HCT116 (cell line): ENCODE data around the gene EPRS1.

ENCODE experiments used
- ATF3 ChIP-seq: IDR thresholded peaks from 2 replicates; pipeline ENCODE4 v1.6.1; 2012
- CEBPB ChIP-seq: IDR thresholded peaks from 2 replicates; pipeline ENCODE4 v1.6.1; 2012; ENCODE audit warnings: low read depth
- POLR2A ChIP-seq: IDR thresholded peaks from 2 replicates; pipeline ENCODE4 v1.7.0; 2011; ENCODE audit warnings: borderline replicate concordance; ENCODE audit not compliant: insufficient read depth, insufficient read length; ENCODE audit errors: extremely low read depth
- POLR2AphosphoS5 ChIP-seq: IDR thresholded peaks from 2 replicates; pipeline ENCODE4 v1.6.1; 2011; ENCODE audit warnings: mild to moderate bottlenecking, low read depth, low read length, moderate library complexity
- RAD21 ChIP-seq: IDR thresholded peaks from 2 replicates; pipeline ENCODE4 v1.6.1; 2012; ENCODE audit warnings: low read depth, mild to moderate bottlenecking
- SIN3A ChIP-seq: IDR thresholded peaks from 2 replicates; pipeline ENCODE4 v1.6.1; 2012; ENCODE audit warnings: low read depth
- SRF ChIP-seq: IDR thresholded peaks from 2 replicates; pipeline ENCODE4 v1.6.1; 2012; ENCODE audit warnings: low read depth
- TCF7L2 ChIP-seq: IDR thresholded peaks from 2 replicates; pipeline ENCODE4 v1.7.0; 2011; ENCODE audit warnings: borderline replicate concordance, inconsistent platforms; ENCODE audit not compliant: insufficient read depth, insufficient read length; ENCODE audit errors: extremely low read depth
- TF ChIP-seq, protein P1 (sequence below), 3 experiments: fragments of 200-600 bp in 1 of 3; sonication (generic) in 1 of 3; IDR thresholded peaks in 2 of 3; conservative IDR thresholded peaks in 1 of 3; 2 replicates each; pipeline ENCODE4 v1.5.1; 2012 to 2017; ENCODE audit warnings: low read depth in 2 of 3, low read length in 2 of 3, antibody characterized with exemption in 1 of 3, borderline replicate concordance in 1 of 3, control low read depth in 1 of 3, mild to moderate bottlenecking in 1 of 3, mixed read lengths in 1 of 3, mixed run types in 1 of 3, moderate library complexity in 1 of 3; ENCODE audit not compliant: insufficient read depth in 1 of 3

- TF ChIP-seq ATF3 (no peak), POLR2AphosphoS5 (no peak), CEBPB (no peak), POLR2A (no peak), RAD21 (no peak), SIN3A (no peak), SRF (no peak), TCF7L2 (no peak)
- TF ChIP-seq, protein P1, sequence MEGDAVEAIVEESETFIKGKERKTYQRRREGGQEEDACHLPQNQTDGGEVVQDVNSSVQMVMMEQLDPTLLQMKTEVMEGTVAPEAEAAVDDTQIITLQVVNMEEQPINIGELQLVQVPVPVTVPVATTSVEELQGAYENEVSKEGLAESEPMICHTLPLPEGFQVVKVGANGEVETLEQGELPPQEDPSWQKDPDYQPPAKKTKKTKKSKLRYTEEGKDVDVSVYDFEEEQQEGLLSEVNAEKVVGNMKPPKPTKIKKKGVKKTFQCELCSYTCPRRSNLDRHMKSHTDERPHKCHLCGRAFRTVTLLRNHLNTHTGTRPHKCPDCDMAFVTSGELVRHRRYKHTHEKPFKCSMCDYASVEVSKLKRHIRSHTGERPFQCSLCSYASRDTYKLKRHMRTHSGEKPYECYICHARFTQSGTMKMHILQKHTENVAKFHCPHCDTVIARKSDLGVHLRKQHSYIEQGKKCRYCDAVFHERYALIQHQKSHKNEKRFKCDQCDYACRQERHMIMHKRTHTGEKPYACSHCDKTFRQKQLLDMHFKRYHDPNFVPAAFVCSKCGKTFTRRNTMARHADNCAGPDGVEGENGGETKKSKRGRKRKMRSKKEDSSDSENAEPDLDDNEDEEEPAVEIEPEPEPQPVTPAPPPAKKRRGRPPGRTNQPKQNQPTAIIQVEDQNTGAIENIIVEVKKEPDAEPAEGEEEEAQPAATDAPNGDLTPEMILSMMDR (IDR thresholded peaks at IDR 0.05 in 2 of 3, conservative IDR thresholded peaks at IDR 0.05 in 1 of 3; ENCODE audit: borderline replicate concordance in 1 of 3, insufficient read depth in 1 of 3, low read depth in 2 of 3, low read length in 2 of 3) = peak in 2 of 3 experiments; percentile 9 to 11; a peak in 2 of 6 replicates
Observed at GRCh38 chr1:220012259-220012658, 34.0 kb downstream of the EPRS1 start.
